ENCODE data around the gene CRAT.

GRCh38 chr9:129133082-129133481, 22.5 kb upstream of the CRAT start:
- TF ChIP-seq CTCF (IDR thresholded peaks at IDR 0.05; ENCODE audit: insufficient read depth, low read length) (no peak), POLR2AphosphoS5 (IDR thresholded peaks at IDR 0.05; ENCODE audit: low read depth) (no peak)
- TF ChIP-seq, protein P1, sequence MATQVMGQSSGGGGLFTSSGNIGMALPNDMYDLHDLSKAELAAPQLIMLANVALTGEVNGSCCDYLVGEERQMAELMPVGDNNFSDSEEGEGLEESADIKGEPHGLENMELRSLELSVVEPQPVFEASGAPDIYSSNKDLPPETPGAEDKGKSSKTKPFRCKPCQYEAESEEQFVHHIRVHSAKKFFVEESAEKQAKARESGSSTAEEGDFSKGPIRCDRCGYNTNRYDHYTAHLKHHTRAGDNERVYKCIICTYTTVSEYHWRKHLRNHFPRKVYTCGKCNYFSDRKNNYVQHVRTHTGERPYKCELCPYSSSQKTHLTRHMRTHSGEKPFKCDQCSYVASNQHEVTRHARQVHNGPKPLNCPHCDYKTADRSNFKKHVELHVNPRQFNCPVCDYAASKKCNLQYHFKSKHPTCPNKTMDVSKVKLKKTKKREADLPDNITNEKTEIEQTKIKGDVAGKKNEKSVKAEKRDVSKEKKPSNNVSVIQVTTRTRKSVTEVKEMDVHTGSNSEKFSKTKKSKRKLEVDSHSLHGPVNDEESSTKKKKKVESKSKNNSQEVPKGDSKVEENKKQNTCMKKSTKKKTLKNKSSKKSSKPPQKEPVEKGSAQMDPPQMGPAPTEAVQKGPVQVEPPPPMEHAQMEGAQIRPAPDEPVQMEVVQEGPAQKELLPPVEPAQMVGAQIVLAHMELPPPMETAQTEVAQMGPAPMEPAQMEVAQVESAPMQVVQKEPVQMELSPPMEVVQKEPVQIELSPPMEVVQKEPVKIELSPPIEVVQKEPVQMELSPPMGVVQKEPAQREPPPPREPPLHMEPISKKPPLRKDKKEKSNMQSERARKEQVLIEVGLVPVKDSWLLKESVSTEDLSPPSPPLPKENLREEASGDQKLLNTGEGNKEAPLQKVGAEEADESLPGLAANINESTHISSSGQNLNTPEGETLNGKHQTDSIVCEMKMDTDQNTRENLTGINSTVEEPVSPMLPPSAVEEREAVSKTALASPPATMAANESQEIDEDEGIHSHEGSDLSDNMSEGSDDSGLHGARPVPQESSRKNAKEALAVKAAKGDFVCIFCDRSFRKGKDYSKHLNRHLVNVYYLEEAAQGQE (IDR thresholded peaks at IDR 0.05; ENCODE audit: insufficient replicate concordance, low read depth): no peak
